ACC112 (cell line): ENCODE results near the gene GPC6.

Source experiments
- H2AFZ ChIP-seq: fragments of 200-600 bp; sonication (generic); one replicate; pipeline ENCODE4 v1.6.0; 2017; ENCODE audit warnings: antibody characterized with exemption, low read length; ENCODE audit not compliant: unreplicated experiment
- H3K27ac ChIP-seq: fragments of 200-600 bp; sonication (generic); 2 replicates; pipeline ENCODE4 v1.5.1; 2014; ENCODE audit warnings: low read depth, mild to moderate bottlenecking, antibody characterized with exemption, low read length, moderate library complexity
- H3K27me3 ChIP-seq: fragments of 200-600 bp; sonication (generic); 2 replicates; pipeline ENCODE4 v1.6.1; 2014; ENCODE audit warnings: mild to moderate bottlenecking, antibody characterized with exemption, low read length, moderate library complexity, mixed read lengths; ENCODE audit not compliant: insufficient read depth
- H3K36me3 ChIP-seq: fragments of 200-600 bp; sonication (generic); 2 replicates; pipeline ENCODE4 v1.6.1; 2016; ENCODE audit warnings: mild to moderate bottlenecking, antibody characterized with exemption, low read length, moderate library complexity, mixed read lengths; ENCODE audit not compliant: insufficient read depth
- H3K4me1 ChIP-seq: fragments of 200-600 bp; sonication (generic); one replicate; pipeline ENCODE4 v1.6.1; 2016; ENCODE audit warnings: low read length, mixed read lengths; ENCODE audit not compliant: insufficient read depth, unreplicated experiment, control insufficient read depth
- H3K4me3 ChIP-seq: fragments of 200-600 bp; sonication (generic); 2 replicates; pipeline ENCODE4 v1.5.1; 2014; ENCODE audit warnings: mild to moderate bottlenecking, low read depth, low read length
- H3K79me2 ChIP-seq: fragments of 200-600 bp; sonication (generic); one replicate; pipeline ENCODE4 v1.6.0; 2016; ENCODE audit warnings: low read length; ENCODE audit not compliant: control insufficient read depth, unreplicated experiment, insufficient read depth

The GPC6 gene

DNA sequence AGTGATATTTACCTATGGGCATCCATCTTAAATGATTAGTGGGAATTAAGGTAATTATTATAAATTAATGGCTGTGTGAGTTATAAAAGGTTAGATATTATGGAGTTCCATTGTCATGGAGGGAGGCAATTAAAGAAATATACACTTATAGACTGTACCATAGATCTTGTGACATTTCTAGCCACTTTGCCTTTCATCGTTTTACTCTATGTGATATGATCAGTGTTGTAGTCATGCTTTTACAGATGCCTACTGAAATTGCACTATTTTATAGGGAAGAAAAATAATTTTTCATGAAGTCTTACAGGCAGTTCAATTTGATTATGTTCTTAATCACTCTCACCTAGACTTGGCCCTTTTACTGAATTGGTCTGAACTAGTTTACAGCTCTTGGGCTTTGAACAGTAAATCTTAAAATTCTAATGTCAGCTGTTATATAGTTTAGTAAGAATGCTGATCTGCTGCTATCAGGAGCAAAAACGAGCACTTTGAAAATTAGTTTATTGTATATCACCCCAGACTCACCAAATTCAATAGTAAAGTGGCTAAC is 301.2 kb downstream of the GPC6 start:
- Histone ChIP-seq H3K4me1 (no peaks in the 10 kb centered on the region), H3K4me3 (no peak overlapping the region), H3K79me2 (no peaks in the 10 kb centered on the region), H3K27ac (no peak overlapping the region), H2AFZ (no peak overlapping the region), H3K27me3 (no peaks in the 10 kb centered on the region), H3K36me3 (no peaks in the 10 kb centered on the region)

DNA sequence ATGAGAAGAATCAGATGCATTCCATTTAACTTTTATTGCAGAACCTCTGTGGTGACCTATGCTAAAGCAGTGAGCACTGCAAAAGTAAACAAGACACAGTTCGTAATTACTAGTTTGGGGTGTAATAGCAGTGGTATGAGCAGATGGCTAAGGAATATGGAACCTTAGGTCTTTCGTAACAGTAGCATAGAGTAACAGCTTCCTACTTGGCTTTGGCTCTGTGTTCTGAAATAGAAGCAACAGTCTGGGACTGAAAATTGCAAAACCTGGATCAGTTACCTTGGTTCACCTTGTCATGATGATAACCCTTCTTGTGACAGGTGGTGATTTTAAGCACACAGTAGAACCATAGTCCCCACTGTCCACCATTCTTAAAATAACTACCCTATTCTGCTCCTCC is 303.4 kb downstream of the GPC6 start:
- no peaks in the 10 kb centered on the region for H3K36me3 ChIP-seq
- no peak overlapping the region for H3K27ac ChIP-seq
- no peaks in the 10 kb centered on the region for H3K27me3 ChIP-seq
- H3K79me2 ChIP-seq, result no peaks in the 10 kb centered on the region
- H3K4me1 ChIP-seq, result no peaks in the 10 kb centered on the region
- no peak overlapping the region for H3K4me3 ChIP-seq
- H2AFZ ChIP-seq, result no peak overlapping the region

DNA sequence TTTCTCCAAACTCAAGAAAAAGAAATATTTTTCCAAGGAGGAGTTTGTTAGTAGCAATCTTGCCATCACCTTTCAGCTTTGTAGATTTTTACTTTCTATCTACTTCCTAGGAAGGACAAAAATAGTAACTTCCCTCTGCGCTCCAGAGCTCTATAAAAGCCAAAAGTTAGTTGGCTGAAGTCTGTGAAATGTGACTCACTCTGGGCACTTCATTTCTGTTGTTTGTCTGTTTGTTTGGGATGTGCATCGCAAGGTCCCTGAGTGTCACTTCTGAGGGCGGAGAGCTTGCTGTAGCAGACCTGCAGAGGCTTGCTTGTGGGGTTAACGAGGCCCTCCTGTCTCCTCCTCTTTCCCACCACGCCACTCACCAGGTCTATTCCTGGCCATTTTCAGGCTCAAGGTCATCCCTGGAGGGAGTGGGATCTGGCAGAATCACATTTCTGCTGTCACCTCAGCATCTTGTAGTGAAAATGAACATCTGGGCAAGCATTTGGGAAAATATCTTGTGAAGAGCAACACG is 307.6 kb downstream of the GPC6 start:
- H3K27ac ChIP-seq, result no peak overlapping the region
- no peak overlapping the region for H2AFZ ChIP-seq
- no peaks in the 10 kb centered on the region for H3K36me3 ChIP-seq

DNA sequence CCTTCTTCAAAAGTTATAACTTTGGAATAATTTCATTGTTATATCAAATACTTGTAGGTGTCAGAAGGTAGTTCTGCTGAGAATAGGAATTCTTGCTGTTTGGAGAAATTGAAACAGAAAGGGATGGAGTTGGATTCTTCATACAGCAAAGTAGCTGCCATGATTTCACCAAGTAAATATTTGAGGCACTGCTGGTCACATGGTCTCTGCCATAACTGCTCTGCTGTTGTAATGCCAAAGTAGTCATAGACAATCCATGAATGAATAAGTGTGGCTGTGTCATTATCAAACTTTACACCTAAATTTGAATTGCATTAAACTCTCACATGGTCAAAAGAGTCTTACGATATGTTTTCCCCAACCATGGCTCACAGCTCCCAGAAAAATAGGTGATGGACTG is 308.6 kb downstream of the GPC6 start:
- Histone ChIP-seq H3K27me3 (no peaks in the 10 kb centered on the region), H3K27ac (no peak overlapping the region), H3K4me1 (no peaks in the 10 kb centered on the region), H3K36me3 (no peaks in the 10 kb centered on the region), H3K4me3 (no peak overlapping the region), H3K79me2 (no peaks in the 10 kb centered on the region), H2AFZ (no peak overlapping the region)

More for the DNA sequence above, 307.6 kb downstream of the GPC6 start:
- no peaks in the 10 kb centered on the region for H3K27me3 ChIP-seq
- no peak overlapping the region for H3K4me3 ChIP-seq
- no peaks in the 10 kb centered on the region for H3K4me1 ChIP-seq
- no peaks in the 10 kb centered on the region for H3K79me2 ChIP-seq

DNA sequence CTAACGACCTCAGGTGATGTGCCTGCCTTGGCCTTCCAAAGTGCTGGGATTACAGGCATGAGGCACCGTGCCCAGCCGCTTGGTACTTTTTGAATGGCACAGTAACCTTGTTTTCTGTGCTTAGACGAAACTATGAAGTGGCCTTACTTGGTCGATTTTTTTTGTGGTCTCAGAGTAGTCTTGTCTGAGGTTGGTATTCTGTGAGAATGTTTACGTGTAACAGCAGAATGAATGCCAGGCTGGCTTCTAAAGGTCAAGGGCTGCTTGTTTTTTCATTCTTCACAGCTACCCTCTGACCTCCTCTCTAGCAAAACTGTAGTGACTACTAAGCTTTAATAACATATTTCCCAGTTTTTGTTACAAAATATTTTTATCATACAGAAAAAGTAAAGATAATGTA is 313.3 kb downstream of the GPC6 start:
- Histone ChIP-seq H3K4me3 (no peak overlapping the region), H3K27ac (no peak overlapping the region), H3K4me1 (no peaks in the 10 kb centered on the region), H3K36me3 (no peaks in the 10 kb centered on the region), H3K79me2 (no peaks in the 10 kb centered on the region), H2AFZ (no peak overlapping the region), H3K27me3 (no peaks in the 10 kb centered on the region)

DNA sequence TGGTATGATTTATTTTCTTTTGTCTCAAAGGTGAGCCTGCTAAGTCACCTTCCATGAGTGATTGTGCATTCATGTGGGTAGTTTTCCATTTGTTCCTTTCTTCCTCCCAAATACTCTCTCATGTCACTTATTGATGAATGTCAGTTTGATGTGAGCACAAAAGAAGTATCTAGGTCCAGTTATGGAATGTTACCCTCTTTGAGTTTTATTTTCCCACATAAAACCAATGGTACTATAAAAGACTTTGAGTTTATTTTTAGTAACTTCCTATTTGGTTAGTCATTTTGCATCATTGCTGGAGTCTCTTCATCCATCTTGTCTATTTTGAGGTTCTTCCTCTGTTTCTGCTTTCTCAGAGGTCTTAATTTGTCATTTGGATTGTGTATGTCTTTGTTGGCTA is 321.3 kb downstream of the GPC6 start:
- no peak overlapping the region for H3K27ac ChIP-seq
- no peaks in the 10 kb centered on the region for H3K79me2 ChIP-seq
- H3K4me1 ChIP-seq, result peaks cover 3% of the 10 kb centered on the region
- no peak overlapping the region for H2AFZ ChIP-seq
- H3K27me3 ChIP-seq, result no peaks in the 10 kb centered on the region
- no peaks in the 10 kb centered on the region for H3K36me3 ChIP-seq
- H3K4me3 ChIP-seq, result no peak overlapping the region

DNA sequence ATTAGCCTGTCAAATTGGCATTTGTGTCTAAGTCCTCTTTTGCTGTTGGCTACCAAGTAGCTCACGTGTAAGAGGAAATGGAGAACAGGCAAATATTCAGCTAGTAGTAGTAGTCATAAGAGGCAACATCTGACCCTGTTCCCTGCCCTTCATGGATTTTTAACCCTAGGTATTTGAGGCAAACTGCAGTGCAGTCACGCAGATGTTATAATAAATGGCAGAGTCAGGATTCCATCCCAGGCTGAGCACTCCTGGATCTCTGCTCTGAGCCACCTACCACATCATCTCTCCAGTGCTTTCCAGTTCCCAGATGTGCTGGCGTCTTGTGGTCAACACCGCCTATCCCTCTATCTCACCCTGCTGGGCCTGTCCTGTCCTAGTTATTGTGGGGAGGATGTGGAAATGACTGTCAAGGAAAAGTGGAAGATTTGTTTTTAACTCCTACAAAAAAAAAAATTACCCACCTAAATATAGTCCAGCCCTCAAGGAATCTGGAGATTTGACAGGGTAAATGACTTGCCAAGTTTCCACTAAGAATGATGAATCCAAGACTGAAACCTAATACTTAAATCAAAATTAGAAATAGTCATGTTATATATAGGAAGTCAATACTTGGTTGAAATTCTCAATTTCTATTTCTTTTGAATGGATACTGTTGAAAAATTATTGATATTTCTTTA is 322.9 kb downstream of the GPC6 start:
- no peaks in the 10 kb centered on the region for H3K27me3 ChIP-seq
- no peak overlapping the region for H2AFZ ChIP-seq
- peaks cover 3% of the 10 kb centered on the region for H3K4me1 ChIP-seq
- H3K27ac ChIP-seq, result no peak overlapping the region
- no peaks in the 10 kb centered on the region for H3K79me2 ChIP-seq
- H3K4me3 ChIP-seq, result no peak overlapping the region
- no peaks in the 10 kb centered on the region for H3K36me3 ChIP-seq

DNA sequence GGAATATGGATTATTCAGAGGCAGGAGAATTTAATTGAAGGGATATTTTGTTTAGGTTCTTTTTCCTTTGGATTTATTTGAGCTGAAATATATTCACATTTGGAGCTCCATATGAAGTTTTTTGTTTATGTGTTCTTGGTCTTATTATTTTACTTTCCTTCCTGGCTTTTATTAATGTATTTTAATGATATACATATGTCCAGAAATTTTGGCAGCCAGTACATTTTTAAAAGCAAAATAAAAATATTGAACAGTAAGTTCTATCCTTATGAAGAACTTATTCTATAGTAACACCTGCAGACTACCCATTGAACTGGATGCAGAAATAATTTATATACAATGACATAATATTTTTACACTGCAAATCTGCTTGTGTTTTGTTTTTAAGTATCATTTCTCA is 323.6 kb downstream of the GPC6 start:
- Histone ChIP-seq H3K27me3 (no peaks in the 10 kb centered on the region), H3K79me2 (no peaks in the 10 kb centered on the region), H3K4me1 (peaks cover 3% of the 10 kb centered on the region), H2AFZ (no peak overlapping the region), H3K36me3 (no peaks in the 10 kb centered on the region), H3K4me3 (no peak overlapping the region), H3K27ac (no peak overlapping the region)

DNA sequence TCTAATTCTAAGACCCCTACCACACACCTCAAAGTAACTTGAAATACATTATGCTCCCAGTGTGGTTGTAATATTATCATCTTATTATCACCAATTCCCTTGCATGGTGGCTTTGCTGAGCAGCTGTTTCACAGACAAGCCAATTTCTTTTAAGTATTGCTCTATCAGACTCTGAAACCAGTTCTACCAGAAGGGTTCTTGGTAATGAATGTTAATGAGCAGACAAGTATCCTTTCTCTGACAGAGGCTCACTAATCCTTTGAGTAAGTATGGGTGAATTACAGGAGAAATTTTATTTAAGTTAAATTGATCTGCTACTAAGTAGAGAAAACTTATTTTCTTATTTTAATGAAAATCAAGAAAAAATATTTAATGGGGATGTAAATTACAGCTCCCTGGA is 326.0 kb downstream of the GPC6 start:
- Histone ChIP-seq H3K27ac (no peak overlapping the region), H3K36me3 (no peaks in the 10 kb centered on the region), H3K79me2 (no peaks in the 10 kb centered on the region), H3K4me1 (peaks cover 3% of the 10 kb centered on the region), H3K27me3 (no peaks in the 10 kb centered on the region), H2AFZ (no peak overlapping the region), H3K4me3 (no peak overlapping the region)

DNA sequence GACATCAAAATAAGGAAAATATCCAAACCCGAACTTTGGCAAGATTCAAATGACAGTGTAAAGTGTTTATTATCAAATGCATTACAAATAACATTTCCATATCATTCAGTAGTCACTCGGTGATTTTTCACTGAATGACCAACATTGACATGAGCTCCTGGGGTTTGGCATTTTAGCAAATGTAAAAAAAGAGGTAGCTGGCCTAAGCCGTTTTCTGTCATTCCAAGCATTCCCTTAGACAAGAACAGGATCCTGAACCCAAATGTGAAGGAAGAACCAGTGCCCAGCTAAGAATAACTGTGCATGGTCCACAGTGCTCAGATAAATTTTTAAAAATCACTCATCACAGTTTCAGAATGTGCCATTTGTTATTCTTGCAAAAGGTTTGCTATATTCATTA is 327.9 kb downstream of the GPC6 start:
- Histone ChIP-seq H2AFZ (no peak overlapping the region), H3K36me3 (no peaks in the 10 kb centered on the region), H3K27ac (no peak overlapping the region), H3K79me2 (no peaks in the 10 kb centered on the region), H3K4me1 (peaks cover 3% of the 10 kb centered on the region), H3K4me3 (no peak overlapping the region), H3K27me3 (no peaks in the 10 kb centered on the region)

DNA sequence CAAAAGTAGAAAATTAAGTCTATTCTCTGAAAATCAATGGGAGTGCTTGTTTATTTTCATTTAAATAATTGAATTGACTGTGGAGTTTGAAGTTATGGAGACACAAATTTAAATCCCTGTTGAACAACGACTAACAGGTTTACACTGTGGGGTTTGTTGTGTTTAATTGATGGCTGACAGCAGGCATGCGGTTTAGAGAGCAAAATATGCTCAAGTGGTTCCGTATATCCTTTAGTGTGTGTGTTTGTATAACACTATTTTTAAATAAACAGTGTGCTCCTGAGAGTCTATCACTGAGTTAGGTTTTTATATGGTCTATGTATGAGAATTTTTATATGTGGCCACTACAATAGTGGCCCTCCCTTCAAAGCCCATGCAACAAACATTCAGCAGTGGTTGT is 332.0 kb downstream of the GPC6 start:
- Histone ChIP-seq H3K4me3 (no peak overlapping the region), H3K27ac (no peak overlapping the region), H3K36me3 (no peaks in the 10 kb centered on the region), H3K4me1 (peaks cover 12% of the 10 kb centered on the region), H3K79me2 (no peaks in the 10 kb centered on the region), H3K27me3 (no peaks in the 10 kb centered on the region), H2AFZ (no peak overlapping the region)
